ENCODE results near the gene ALDOC. TPM values are rescaled to one million over a fixed set of nuclear protein-coding genes. Genes with fewer than 3 reads are reported as not detected.
A peak's percentile ranks its signal among the peaks of the same experiment; 100 is the strongest.

The ALDOC gene
- polyA plus RNA-seq (2013, experiment 1 of 2): 25.6 TPM
- 26.4 TPM for polyA plus RNA-seq (2013, experiment 2 of 2)

- no peak within 1 kb of the TSS for H3K23ac ChIP-seq (ENCODE audit: low read length in 2 of 2)
- no peak within 1 kb of the TSS for H3K27ac ChIP-seq (ENCODE audit: low read length, poor library complexity, severe bottlenecking)
- H3K36me3 ChIP-seq (ENCODE audit: control insufficient read depth in 1 of 2, insufficient read depth in 2 of 2, low read depth in 1 of 2, low read length in 2 of 2): peaks cover 22 to 38% of the 10 kb centered on the region in 2 experiments
- no peak within 1 kb of the TSS for H2AK5ac ChIP-seq (ENCODE audit: low read length, severe bottlenecking)
- H2AFZ ChIP-seq (ENCODE audit: low read depth, low read length): no peak within 1 kb of the TSS
- H2BK12ac ChIP-seq (ENCODE audit: low read length in 2 of 2): peak within 1 kb of the TSS in 1 of 2 experiments; percentile 28
- H3K27me3 ChIP-seq (ENCODE audit: control insufficient read depth in 1 of 2, insufficient read depth in 1 of 2, low read length in 2 of 2): no peaks in the 10 kb centered on the region
- no peaks in the 10 kb centered on the region for H3K9me3 ChIP-seq (ENCODE audit: control insufficient read depth, low read length)
- peaks cover 11% of the 10 kb centered on the region for H3K4me1 ChIP-seq (ENCODE audit: control insufficient read depth, insufficient read depth, low read depth, low read length)
- peak within 1 kb of the TSS in 1 of 2 experiments; percentile 50 for H3K18ac ChIP-seq (ENCODE audit: low read depth in 1 of 2, low read length in 2 of 2)
- peak within 1 kb of the TSS; percentile 5 for H3K4me2 ChIP-seq (ENCODE audit: low read length, poor library complexity, severe bottlenecking)
- H2BK15ac ChIP-seq (ENCODE audit: low read depth, poor library complexity, severe bottlenecking): peak within 1 kb of the TSS; percentile 44
- H3K9ac ChIP-seq (ENCODE audit: low read length): no peak within 1 kb of the TSS
- 11% methylated on average over 21 of the region's 26 CpGs for WGBS
- no peak within 1 kb of the TSS for H4K91ac ChIP-seq (ENCODE audit: low read length)
- H2BK120ac ChIP-seq (ENCODE audit: low read depth, low read length): no peak within 1 kb of the TSS
- no peak within 1 kb of the TSS for H3K14ac ChIP-seq (ENCODE audit: low read length in 2 of 2)
- peak within 1 kb of the TSS in 1 of 2 experiments; percentile 71 for H3K4me3 ChIP-seq (ENCODE audit: insufficient read depth in 1 of 2, low read depth in 1 of 2, low read length in 2 of 2)
- H4K8ac ChIP-seq (ENCODE audit: low read length): peak within 1 kb of the TSS; percentile 50
- DNase-seq: peak; percentile 89
- H3K79me1 ChIP-seq (replicated peaks; ENCODE audit: low read length, poor library complexity, severe bottlenecking): no peaks in the 10 kb centered on the region
- H3K4ac ChIP-seq (ENCODE audit: low read depth in 1 of 2, low read length in 2 of 2): no peak within 1 kb of the TSS
- no peak within 1 kb of the TSS for H2BK5ac ChIP-seq (ENCODE audit: low read depth, low read length, poor library complexity, severe bottlenecking)
Measured at GRCh38 chr17:28576758-28577465, at the start of gene ALDOC. TSS of gene ALDOC (minus strand) at chr17:28576895. CDS start at chr17:28575532, 1,363 bp downstream.

- no peak overlapping the region for H3K4ac ChIP-seq (ENCODE audit: low read depth in 1 of 2, low read length in 2 of 2)
Measured at GRCh38 chr17:28624148-28624547, 47.5 kb upstream of the ALDOC start.

GRCh38 chr17:28623696-28624095 lies 47.0 kb upstream of the ALDOC start:
- Histone ChIP-seq H3K27ac (ENCODE audit: low read length, poor library complexity, severe bottlenecking) (no peak overlapping the region), H3K9me3 (ENCODE audit: control insufficient read depth, low read length) (no peaks in the 10 kb centered on the region), H2BK5ac (ENCODE audit: low read depth, low read length, poor library complexity, severe bottlenecking) (no peak overlapping the region)

More at GRCh38 chr17:28624148-28624547, 47.5 kb upstream of the ALDOC start:
- Histone ChIP-seq H3K9ac (ENCODE audit: low read length) (no peak overlapping the region), H4K91ac (ENCODE audit: low read length) (no peak overlapping the region), H2BK15ac (ENCODE audit: low read depth, poor library complexity, severe bottlenecking) (no peak overlapping the region), H3K4me2 (ENCODE audit: low read length, poor library complexity, severe bottlenecking) (no peak overlapping the region), H2AK5ac (ENCODE audit: low read length, severe bottlenecking) (no peak overlapping the region), H3K36me3 (ENCODE audit: control insufficient read depth in 1 of 2, insufficient read depth in 2 of 2, low read depth in 1 of 2, low read length in 2 of 2) (peaks cover 57 to 87% of the 10 kb centered on the region in 2 experiments), H3K27me3 (ENCODE audit: control insufficient read depth in 1 of 2, insufficient read depth in 1 of 2, low read length in 2 of 2) (no peaks in the 10 kb centered on the region), H3K27ac (ENCODE audit: low read length, poor library complexity, severe bottlenecking) (no peak overlapping the region), H3K18ac (ENCODE audit: low read depth in 1 of 2, low read length in 2 of 2) (no peak overlapping the region), H2BK12ac (ENCODE audit: low read length in 2 of 2) (no peak overlapping the region), H3K9me3 (ENCODE audit: control insufficient read depth, low read length) (no peaks in the 10 kb centered on the region), H3K4me3 (ENCODE audit: insufficient read depth in 1 of 2, low read depth in 1 of 2, low read length in 2 of 2) (no peak overlapping the region), H3K4me1 (ENCODE audit: control insufficient read depth, insufficient read depth, low read depth, low read length) (no peaks in the 10 kb centered on the region), H3K14ac (ENCODE audit: low read length in 2 of 2) (no peak overlapping the region), H3K79me1 (replicated peaks; ENCODE audit: low read length, poor library complexity, severe bottlenecking) (peaks cover 32% of the 10 kb centered on the region), H2AFZ (ENCODE audit: low read depth, low read length) (no peak overlapping the region), H4K8ac (ENCODE audit: low read length) (no peak overlapping the region), H3K23ac (ENCODE audit: low read length in 2 of 2) (no peak overlapping the region), H2BK120ac (ENCODE audit: low read depth, low read length) (no peak overlapping the region), H2BK5ac (ENCODE audit: low read depth, low read length, poor library complexity, severe bottlenecking) (no peak overlapping the region)
- WGBS: 100% methylated on average over 2 of the region's 2 CpGs
- DNase-seq: no peak

DNA sequence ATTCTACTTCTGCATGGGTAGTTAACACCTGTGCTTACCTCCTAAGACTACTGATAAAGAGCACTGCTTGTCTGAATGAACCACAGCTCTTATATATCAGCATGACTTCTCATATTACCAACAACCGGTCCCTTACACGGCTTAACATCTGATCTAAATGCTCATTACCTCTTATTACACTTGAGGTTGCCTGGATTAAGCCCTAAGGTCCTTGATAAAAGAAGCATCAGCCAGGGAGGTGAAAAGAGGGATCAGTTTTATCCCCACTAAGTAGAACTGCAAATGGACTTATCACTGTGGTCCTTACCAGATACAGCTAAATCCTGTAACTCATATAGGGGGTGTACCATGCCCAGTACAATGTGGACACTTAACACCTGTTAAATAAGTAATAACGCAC lies 45.5 kb upstream of the ALDOC start:
- Histone ChIP-seq H4K91ac (ENCODE audit: low read length) (no peak overlapping the region), H2BK15ac (ENCODE audit: low read depth, poor library complexity, severe bottlenecking) (no peak overlapping the region), H3K4me1 (ENCODE audit: control insufficient read depth, insufficient read depth, low read depth, low read length) (no peaks in the 10 kb centered on the region), H3K9me3 (ENCODE audit: control insufficient read depth, low read length) (no peaks in the 10 kb centered on the region), H3K27ac (ENCODE audit: low read length, poor library complexity, severe bottlenecking) (no peak overlapping the region), H3K36me3 (ENCODE audit: control insufficient read depth in 1 of 2, insufficient read depth in 2 of 2, low read depth in 1 of 2, low read length in 2 of 2) (peaks cover 53 to 93% of the 10 kb centered on the region in 2 experiments), H4K8ac (ENCODE audit: low read length) (no peak overlapping the region), H2BK120ac (ENCODE audit: low read depth, low read length) (no peak overlapping the region), H3K4me3 (ENCODE audit: insufficient read depth in 1 of 2, low read depth in 1 of 2, low read length in 2 of 2) (no peak overlapping the region), H3K14ac (ENCODE audit: low read length in 2 of 2) (no peak overlapping the region), H3K4me2 (ENCODE audit: low read length, poor library complexity, severe bottlenecking) (no peak overlapping the region), H2AK5ac (ENCODE audit: low read length, severe bottlenecking) (no peak overlapping the region), H3K23ac (ENCODE audit: low read length in 2 of 2) (no peak overlapping the region), H3K27me3 (ENCODE audit: control insufficient read depth in 1 of 2, insufficient read depth in 1 of 2, low read length in 2 of 2) (no peaks in the 10 kb centered on the region), H3K4ac (ENCODE audit: low read depth in 1 of 2, low read length in 2 of 2) (no peak overlapping the region), H2BK12ac (ENCODE audit: low read length in 2 of 2) (no peak overlapping the region), H2BK5ac (ENCODE audit: low read depth, low read length, poor library complexity, severe bottlenecking) (no peak overlapping the region), H3K18ac (ENCODE audit: low read depth in 1 of 2, low read length in 2 of 2) (no peak overlapping the region), H3K79me1 (replicated peaks; ENCODE audit: low read length, poor library complexity, severe bottlenecking) (peaks cover 29% of the 10 kb centered on the region), H3K9ac (ENCODE audit: low read length) (no peak overlapping the region), H2AFZ (ENCODE audit: low read depth, low read length) (no peak overlapping the region)
- no peak for DNase-seq
- 100% methylated on average over 2 of the region's 3 CpGs for WGBS

More at GRCh38 chr17:28623696-28624095, 47.0 kb upstream of the ALDOC start:
- Histone ChIP-seq H3K36me3 (ENCODE audit: control insufficient read depth in 1 of 2, insufficient read depth in 2 of 2, low read depth in 1 of 2, low read length in 2 of 2) (peaks cover 58 to 90% of the 10 kb centered on the region in 2 experiments), H3K4ac (ENCODE audit: low read depth in 1 of 2, low read length in 2 of 2) (no peak overlapping the region), H3K4me1 (ENCODE audit: control insufficient read depth, insufficient read depth, low read depth, low read length) (no peaks in the 10 kb centered on the region), H4K8ac (ENCODE audit: low read length) (no peak overlapping the region), H3K23ac (ENCODE audit: low read length in 2 of 2) (peak overlapping the region in 1 of 2 experiments; percentile 47), H2AFZ (ENCODE audit: low read depth, low read length) (no peak overlapping the region), H2BK12ac (ENCODE audit: low read length in 2 of 2) (no peak overlapping the region), H3K4me2 (ENCODE audit: low read length, poor library complexity, severe bottlenecking) (no peak overlapping the region), H3K4me3 (ENCODE audit: insufficient read depth in 1 of 2, low read depth in 1 of 2, low read length in 2 of 2) (no peak overlapping the region), H3K18ac (ENCODE audit: low read depth in 1 of 2, low read length in 2 of 2) (no peak overlapping the region), H2AK5ac (ENCODE audit: low read length, severe bottlenecking) (no peak overlapping the region), H3K79me1 (replicated peaks; ENCODE audit: low read length, poor library complexity, severe bottlenecking) (peaks cover 33% of the 10 kb centered on the region), H3K9ac (ENCODE audit: low read length) (no peak overlapping the region), H3K14ac (ENCODE audit: low read length in 2 of 2) (no peak overlapping the region), H2BK15ac (ENCODE audit: low read depth, poor library complexity, severe bottlenecking) (no peak overlapping the region), H2BK120ac (ENCODE audit: low read depth, low read length) (no peak overlapping the region), H4K91ac (ENCODE audit: low read length) (no peak overlapping the region), H3K27me3 (ENCODE audit: control insufficient read depth in 1 of 2, insufficient read depth in 1 of 2, low read length in 2 of 2) (no peaks in the 10 kb centered on the region)
- 90% methylated on average over 4 of the region's 4 CpGs for WGBS
- no peak for DNase-seq
